Duodenal mucosa (tissue), 2 donors: Measurements from ENCODE around the gene IFNGR2.

Experiments
- H3K27ac ChIP-seq: one replicate; pipeline ENCODE4 v1.7.0; 2013; ENCODE audit warnings: low read depth, low read length
- H3K27me3 ChIP-seq, 2 donors: one replicate each; pipeline ENCODE4 v1.7.0; 2013; ENCODE audit warnings: low read length in 2 of 2, control low read depth in 1 of 2; ENCODE audit not compliant: insufficient read depth in 2 of 2, control insufficient read depth in 1 of 2
- H3K36me3 ChIP-seq, 2 donors: one replicate each; pipeline ENCODE4 v1.7.0; 2013; ENCODE audit warnings: low read length in 2 of 2, control low read depth in 1 of 2; ENCODE audit not compliant: insufficient read depth in 2 of 2, control insufficient read depth in 1 of 2
- H3K4me1 ChIP-seq, 2 donors: one replicate each; pipeline ENCODE4 v1.7.0; 2013; ENCODE audit warnings: low read length in 2 of 2, control low read depth in 1 of 2; ENCODE audit not compliant: insufficient read depth in 2 of 2, control insufficient read depth in 1 of 2
- H3K4me3 ChIP-seq, 2 donors: one replicate each; pipeline ENCODE4 v1.7.0; 2013; ENCODE audit warnings: low read length in 2 of 2, low read depth in 1 of 2
- H3K9ac ChIP-seq, 2 donors: one replicate each; pipeline ENCODE4 v1.7.0; 2013; ENCODE audit warnings: low read length in 2 of 2, low read depth in 1 of 2
- H3K9me3 ChIP-seq, 2 donors: one replicate each; pipeline ENCODE4 v1.7.0; 2013; ENCODE audit warnings: low read length in 2 of 2, control low read depth in 1 of 2; ENCODE audit not compliant: control insufficient read depth in 1 of 2

Gene IFNGR2

GRCh38 chr21:33386222-33386784 lies 16.9 kb upstream of the IFNGR2 start:
- Histone ChIP-seq H3K36me3 (no peaks in the 10 kb centered on the region), H3K9ac (no peak overlapping the region), H3K9me3 (no peaks in the 10 kb centered on the region), H3K27ac (no peak overlapping the region), H3K27me3 (no peaks in the 10 kb centered on the region), H3K4me1 (peaks cover 20 to 31% of the 10 kb centered on the region in 2 donors), H3K4me3 (no peak overlapping the region)

GRCh38 chr21:33387294-33387693 lies 15.9 kb upstream of the IFNGR2 start:
- Histone ChIP-seq H3K36me3 (no peaks in the 10 kb centered on the region), H3K4me3 (no peak overlapping the region), H3K9me3 (no peaks in the 10 kb centered on the region), H3K27ac (no peak overlapping the region), H3K27me3 (no peaks in the 10 kb centered on the region), H3K9ac (no peak overlapping the region), H3K4me1 (peaks cover 15 to 29% of the 10 kb centered on the region in 2 donors)

GRCh38 chr21:33388188-33388587 lies 15.0 kb upstream of the IFNGR2 start:
- no peak overlapping the region for H3K27ac ChIP-seq

GRCh38 chr21:33390479-33390878 lies 12.7 kb upstream of the IFNGR2 start:
- Histone ChIP-seq H3K9ac (no peak overlapping the region), H3K27ac (no peak overlapping the region), H3K36me3 (no peaks in the 10 kb centered on the region), H3K4me1 (peaks cover 0 to 4% of the 10 kb centered on the region in 2 donors), H3K27me3 (no peaks in the 10 kb centered on the region), H3K4me3 (no peak overlapping the region), H3K9me3 (no peaks in the 10 kb centered on the region)

More at GRCh38 chr21:33388188-33388587, 15.0 kb upstream of the IFNGR2 start:
- H3K36me3 ChIP-seq, result no peaks in the 10 kb centered on the region
- H3K4me1 ChIP-seq, result peaks cover 6 to 20% of the 10 kb centered on the region in 2 donors
- no peaks in the 10 kb centered on the region for H3K9me3 ChIP-seq
- no peak overlapping the region for H3K9ac ChIP-seq
- H3K27me3 ChIP-seq, result no peaks in the 10 kb centered on the region
- H3K4me3 ChIP-seq, result no peak overlapping the region

- H3K9ac ChIP-seq, result no peak overlapping the region
- H3K27me3 ChIP-seq, result no peaks in the 10 kb centered on the region
- no peak overlapping the region for H3K4me3 ChIP-seq
- H3K27ac ChIP-seq, result no peak overlapping the region
- peaks cover 0 to 4% of the 10 kb centered on the region in 2 donors for H3K4me1 ChIP-seq
- no peaks in the 10 kb centered on the region for H3K36me3 ChIP-seq
- H3K9me3 ChIP-seq, result no peaks in the 10 kb centered on the region
Observed at GRCh38 chr21:33391656-33392055, 11.6 kb upstream of the IFNGR2 start.

GRCh38 chr21:33392284-33392985 lies 10.8 kb upstream of the IFNGR2 start:
- no peak overlapping the region for H3K4me3 ChIP-seq
- no peaks in the 10 kb centered on the region for H3K36me3 ChIP-seq
- no peaks in the 10 kb centered on the region for H3K9me3 ChIP-seq
- no peak overlapping the region for H3K27ac ChIP-seq
- H3K9ac ChIP-seq, result no peak overlapping the region
- H3K4me1 ChIP-seq, result peaks cover 0 to 4% of the 10 kb centered on the region in 2 donors
- no peaks in the 10 kb centered on the region for H3K27me3 ChIP-seq

GRCh38 chr21:33393348-33393747 lies 9.9 kb upstream of the IFNGR2 start:
- peaks cover 0 to 4% of the 10 kb centered on the region in 2 donors for H3K4me1 ChIP-seq
- no peak overlapping the region for H3K9ac ChIP-seq
- H3K27ac ChIP-seq, result no peak overlapping the region
- no peak overlapping the region for H3K4me3 ChIP-seq
- no peaks in the 10 kb centered on the region for H3K27me3 ChIP-seq
- no peaks in the 10 kb centered on the region for H3K9me3 ChIP-seq
- no peaks in the 10 kb centered on the region for H3K36me3 ChIP-seq

GRCh38 chr21:33394260-33394659 lies 9.0 kb upstream of the IFNGR2 start:
- Histone ChIP-seq H3K36me3 (no peaks in the 10 kb centered on the region), H3K27ac (no peak overlapping the region), H3K9ac (no peak overlapping the region), H3K4me3 (no peak overlapping the region), H3K9me3 (no peaks in the 10 kb centered on the region), H3K27me3 (no peaks in the 10 kb centered on the region), H3K4me1 (peaks cover 0 to 4% of the 10 kb centered on the region in 2 donors)

GRCh38 chr21:33395891-33396331 lies 7.3 kb upstream of the IFNGR2 start:
- Histone ChIP-seq H3K27ac (no peak overlapping the region), H3K4me3 (no peak overlapping the region), H3K9ac (no peak overlapping the region), H3K27me3 (no peaks in the 10 kb centered on the region), H3K9me3 (no peaks in the 10 kb centered on the region), H3K36me3 (no peaks in the 10 kb centered on the region), H3K4me1 (peaks cover 0 to 4% of the 10 kb centered on the region in 2 donors)

GRCh38 chr21:33396436-33396835 lies 6.8 kb upstream of the IFNGR2 start:
- no peaks in the 10 kb centered on the region for H3K9me3 ChIP-seq
- H3K27me3 ChIP-seq, result no peaks in the 10 kb centered on the region
- H3K9ac ChIP-seq, result no peak overlapping the region
- H3K4me3 ChIP-seq, result no peak overlapping the region
- H3K36me3 ChIP-seq, result no peaks in the 10 kb centered on the region
- H3K27ac ChIP-seq, result no peak overlapping the region
- H3K4me1 ChIP-seq, result peaks cover 0 to 4% of the 10 kb centered on the region in 2 donors
